ENCODE results near the gene NOX5.
A peak's percentile ranks its signal among the peaks of the same experiment; 100 is the strongest.

NOX5 gene

DNA sequence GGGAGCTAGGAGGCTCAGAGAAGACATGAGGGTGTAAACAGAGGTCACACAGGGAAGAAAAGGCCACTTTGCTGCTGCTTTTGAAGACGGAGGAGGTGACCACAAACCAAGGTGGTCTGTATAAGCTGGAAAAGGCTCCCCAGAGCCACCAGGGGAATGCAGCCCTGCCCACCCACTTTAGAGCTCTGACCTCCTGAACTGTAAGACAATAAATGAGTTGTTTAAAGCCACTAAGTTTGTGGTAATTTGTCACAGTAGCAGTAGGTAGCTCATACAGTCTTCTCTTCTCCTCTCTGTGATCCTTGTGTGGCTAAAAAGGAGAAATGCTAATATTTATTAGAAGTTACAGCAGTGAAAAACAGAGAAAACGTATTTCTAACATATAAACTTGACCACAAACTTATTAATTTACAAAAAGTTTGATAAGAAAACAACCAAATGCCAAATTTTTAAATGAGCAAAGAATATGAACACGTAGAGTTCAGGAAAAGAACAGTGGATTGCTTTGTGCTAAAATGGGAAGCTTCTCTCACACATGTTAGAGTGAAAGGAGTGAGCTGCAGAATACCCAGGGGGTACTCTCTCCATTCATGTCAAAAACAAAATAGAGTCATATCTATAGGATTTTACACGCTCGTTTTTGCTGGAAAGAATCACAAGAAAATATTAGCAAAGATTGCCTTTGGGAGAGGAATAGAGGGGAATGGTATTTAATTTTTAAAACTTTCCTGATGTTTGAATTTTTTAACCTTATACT lies 71.0 kb downstream of the NOX5 start:
- H3K9ac ChIP-seq (ENCODE audit: low read length) = no peak overlapping the region
- DNase-seq (ENCODE audit: low read depth) = no peak
- H3K36me3 ChIP-seq (ENCODE audit: control insufficient read depth, insufficient read depth, low read length, severe bottlenecking) = no peaks in the 10 kb centered on the region
- peaks cover 26% of the 10 kb centered on the region for H3K4me1 ChIP-seq (ENCODE audit: control insufficient read depth, insufficient read depth, low read length)
- H3K9me3 ChIP-seq (ENCODE audit: control insufficient read depth, low read length) = no peaks in the 10 kb centered on the region
- H3K27me3 ChIP-seq (replicated peaks; ENCODE audit: control insufficient read depth, insufficient read depth, low read length) = peaks cover 17% of the 10 kb centered on the region
- H3K4me3 ChIP-seq (ENCODE audit: low read length) = no peak overlapping the region

- Histone ChIP-seq H3K9me3 (ENCODE audit: control insufficient read depth, low read length) (no peaks in the 10 kb centered on the region), H3K4me1 (ENCODE audit: control insufficient read depth, insufficient read depth, low read length) (peaks cover 15% of the 10 kb centered on the region), H3K4me3 (ENCODE audit: low read length) (no peak overlapping the region), H3K36me3 (ENCODE audit: control insufficient read depth, insufficient read depth, low read length, severe bottlenecking) (no peaks in the 10 kb centered on the region), H3K27me3 (replicated peaks; ENCODE audit: control insufficient read depth, insufficient read depth, low read length) (peaks cover 20% of the 10 kb centered on the region), H3K9ac (ENCODE audit: low read length) (no peak overlapping the region)
- no peak for DNase-seq (ENCODE audit: low read depth)
Measured at GRCh38 chr15:69086427-69087204, 72.1 kb downstream of the NOX5 start.

DNA sequence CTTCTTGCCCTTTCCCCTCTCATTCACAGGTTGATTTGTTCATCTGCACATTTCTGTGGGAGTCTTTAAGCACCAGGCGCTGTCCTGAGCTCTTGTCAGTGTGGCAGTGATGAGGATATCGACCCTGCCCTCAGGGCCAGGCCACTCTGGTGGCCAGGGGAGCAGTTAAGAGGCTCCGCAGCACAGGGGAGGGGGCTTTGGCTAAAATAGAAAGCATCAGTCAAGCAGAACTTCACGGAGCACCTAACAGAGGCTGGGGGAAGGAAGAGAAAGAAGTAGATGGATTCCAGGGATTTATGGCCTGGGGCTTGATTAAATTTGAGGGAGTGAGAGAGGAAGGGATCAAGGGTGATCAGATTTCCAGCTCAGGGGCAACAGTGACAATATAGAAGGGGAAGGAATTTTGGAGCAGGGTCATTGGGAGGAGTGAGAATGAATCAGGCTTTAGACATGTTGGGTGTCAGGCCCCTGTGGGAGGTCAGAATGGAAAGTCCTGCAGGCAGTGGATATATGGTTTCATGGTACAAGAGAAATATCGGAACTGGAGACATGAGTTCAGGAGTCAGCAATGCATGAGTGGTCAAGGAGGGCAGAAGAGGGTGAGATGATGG lies 73.0 kb downstream of the NOX5 start:
- Histone ChIP-seq H3K9me3 (ENCODE audit: control insufficient read depth, low read length) (no peaks in the 10 kb centered on the region), H3K4me3 (ENCODE audit: low read length) (no peak overlapping the region), H3K27me3 (replicated peaks; ENCODE audit: control insufficient read depth, insufficient read depth, low read length) (peaks cover 20% of the 10 kb centered on the region), H3K36me3 (ENCODE audit: control insufficient read depth, insufficient read depth, low read length, severe bottlenecking) (no peaks in the 10 kb centered on the region), H3K4me1 (ENCODE audit: control insufficient read depth, insufficient read depth, low read length) (peaks cover 14% of the 10 kb centered on the region), H3K9ac (ENCODE audit: low read length) (no peak overlapping the region)
- no peak for DNase-seq (ENCODE audit: low read depth)

GRCh38 chr15:69088300-69088965 lies 73.9 kb downstream of the NOX5 start:
- no peaks in the 10 kb centered on the region for H3K36me3 ChIP-seq (ENCODE audit: control insufficient read depth, insufficient read depth, low read length, severe bottlenecking)
- peaks cover 8% of the 10 kb centered on the region for H3K4me1 ChIP-seq (ENCODE audit: control insufficient read depth, insufficient read depth, low read length)
- no peak overlapping the region for H3K9ac ChIP-seq (ENCODE audit: low read length)
- peaks cover 22% of the 10 kb centered on the region for H3K27me3 ChIP-seq (replicated peaks; ENCODE audit: control insufficient read depth, insufficient read depth, low read length)
- no peak overlapping the region for H3K4me3 ChIP-seq (ENCODE audit: low read length)
- DNase-seq (ENCODE audit: low read depth) = no peak
- H3K9me3 ChIP-seq (ENCODE audit: control insufficient read depth, low read length) = no peaks in the 10 kb centered on the region

GRCh38 chr15:69089258-69089657 lies 74.8 kb downstream of the NOX5 start:
- H3K9me3 ChIP-seq (ENCODE audit: control insufficient read depth, low read length) = no peaks in the 10 kb centered on the region
- no peak for DNase-seq (ENCODE audit: low read depth)
- H3K4me1 ChIP-seq (ENCODE audit: control insufficient read depth, insufficient read depth, low read length) = peaks cover 8% of the 10 kb centered on the region
- peaks cover 28% of the 10 kb centered on the region for H3K27me3 ChIP-seq (replicated peaks; ENCODE audit: control insufficient read depth, insufficient read depth, low read length)
- no peak overlapping the region for H3K9ac ChIP-seq (ENCODE audit: low read length)
- no peak overlapping the region for H3K4me3 ChIP-seq (ENCODE audit: low read length)
- no peaks in the 10 kb centered on the region for H3K36me3 ChIP-seq (ENCODE audit: control insufficient read depth, insufficient read depth, low read length, severe bottlenecking)

DNA sequence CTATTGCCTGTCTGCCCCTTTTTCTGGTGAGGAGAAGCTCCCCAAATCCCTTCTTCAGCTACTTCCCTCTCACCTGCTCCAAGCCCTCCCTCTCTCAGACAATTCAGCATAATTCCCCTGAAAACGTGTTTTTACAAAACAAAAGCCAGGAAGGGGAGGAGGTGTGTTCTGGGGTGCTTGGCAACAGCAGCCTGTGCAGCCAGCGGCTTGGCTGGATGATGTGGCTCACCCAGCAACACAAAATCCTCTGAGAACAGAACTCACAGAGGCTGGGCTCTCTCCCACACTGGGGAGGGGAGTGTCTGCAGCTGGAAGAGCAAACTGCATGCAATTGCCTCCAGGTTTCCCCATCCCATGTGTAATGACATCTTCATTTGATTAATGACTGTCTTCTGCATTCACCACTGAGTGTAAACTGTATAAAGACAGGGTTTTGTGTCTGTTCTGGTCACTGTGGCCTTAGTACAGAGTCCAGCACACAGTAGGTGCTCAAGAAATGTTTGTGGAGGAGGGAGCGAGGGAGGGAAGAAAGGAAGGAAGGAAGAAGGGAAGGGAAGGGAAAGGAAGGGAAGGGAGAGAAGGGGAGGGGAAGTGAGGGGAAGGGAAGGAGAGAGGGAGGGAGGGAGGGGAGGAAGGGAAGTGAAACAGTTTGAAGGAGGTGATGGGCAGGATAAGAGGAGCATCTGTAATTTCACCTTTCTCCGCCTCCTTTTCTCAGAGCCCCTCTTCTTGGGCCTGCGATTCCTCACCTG lies 75.9 kb downstream of the NOX5 start:
- DNase-seq (ENCODE audit: low read depth) = peak; percentile 15
- no peak overlapping the region for H3K4me3 ChIP-seq (ENCODE audit: low read length)
- no peak overlapping the region for H3K9ac ChIP-seq (ENCODE audit: low read length)
- H3K4me1 ChIP-seq (ENCODE audit: control insufficient read depth, insufficient read depth, low read length) = peaks cover 8% of the 10 kb centered on the region
- no peaks in the 10 kb centered on the region for H3K9me3 ChIP-seq (ENCODE audit: control insufficient read depth, low read length)
- peaks cover 30% of the 10 kb centered on the region for H3K27me3 ChIP-seq (replicated peaks; ENCODE audit: control insufficient read depth, insufficient read depth, low read length)
- H3K36me3 ChIP-seq (ENCODE audit: control insufficient read depth, insufficient read depth, low read length, severe bottlenecking) = no peaks in the 10 kb centered on the region

GRCh38 chr15:69091654-69092053 lies 77.2 kb downstream of the NOX5 start:
- Histone ChIP-seq H3K27me3 (replicated peaks; ENCODE audit: control insufficient read depth, insufficient read depth, low read length) (peaks cover 43% of the 10 kb centered on the region), H3K4me1 (ENCODE audit: control insufficient read depth, insufficient read depth, low read length) (peaks cover 8% of the 10 kb centered on the region), H3K36me3 (ENCODE audit: control insufficient read depth, insufficient read depth, low read length, severe bottlenecking) (no peaks in the 10 kb centered on the region), H3K9me3 (ENCODE audit: control insufficient read depth, low read length) (no peaks in the 10 kb centered on the region), H3K4me3 (ENCODE audit: low read length) (no peak overlapping the region), H3K9ac (ENCODE audit: low read length) (no peak overlapping the region)
- DNase-seq (ENCODE audit: low read depth) = no peak

DNA sequence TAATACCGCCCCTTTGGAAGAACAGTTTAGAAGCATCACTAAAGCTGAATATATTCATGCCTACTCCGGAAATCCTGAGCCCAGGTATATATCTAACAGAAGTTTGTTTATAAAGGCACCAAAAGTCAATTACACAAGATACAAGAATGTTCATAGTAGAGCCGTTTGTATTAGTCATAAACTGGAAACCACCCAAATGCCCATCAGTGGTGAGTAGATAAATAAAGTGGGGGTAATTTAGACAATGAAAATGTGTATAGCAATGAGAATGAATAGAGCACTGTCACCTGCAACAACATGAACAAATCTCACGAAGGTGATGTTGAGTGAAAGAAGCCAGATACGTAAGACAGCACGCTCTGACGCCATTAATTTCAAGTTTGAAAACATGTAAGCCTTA lies 77.7 kb downstream of the NOX5 start:
- peaks cover 8% of the 10 kb centered on the region for H3K4me1 ChIP-seq (ENCODE audit: control insufficient read depth, insufficient read depth, low read length)
- peak; percentile 24 for DNase-seq (ENCODE audit: low read depth)
- no peaks in the 10 kb centered on the region for H3K9me3 ChIP-seq (ENCODE audit: control insufficient read depth, low read length)
- no peak overlapping the region for H3K4me3 ChIP-seq (ENCODE audit: low read length)
- H3K27me3 ChIP-seq (replicated peaks; ENCODE audit: control insufficient read depth, insufficient read depth, low read length) = peaks cover 43% of the 10 kb centered on the region
- no peak overlapping the region for H3K9ac ChIP-seq (ENCODE audit: low read length)
- no peaks in the 10 kb centered on the region for H3K36me3 ChIP-seq (ENCODE audit: control insufficient read depth, insufficient read depth, low read length, severe bottlenecking)

DNA sequence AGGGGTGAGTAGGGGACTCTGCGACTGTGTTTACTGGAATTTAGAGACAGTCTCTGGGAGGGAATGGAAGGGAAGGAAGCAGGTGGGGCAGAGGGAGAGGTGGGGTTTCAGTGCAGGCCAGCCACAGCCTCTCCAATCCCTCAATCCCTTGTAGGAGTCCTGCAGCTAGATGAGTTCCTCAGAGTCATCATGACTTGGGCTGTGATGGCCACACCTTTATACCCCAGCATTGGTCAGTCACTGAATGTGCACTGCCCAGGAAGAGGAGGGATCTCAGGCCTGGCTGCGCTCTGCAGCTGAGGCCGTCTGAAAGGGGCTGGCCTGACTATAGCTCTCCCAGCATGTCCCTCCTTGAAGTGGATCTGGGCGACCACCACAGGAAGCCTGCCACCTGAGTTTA lies 78.6 kb downstream of the NOX5 start:
- peaks cover 47% of the 10 kb centered on the region for H3K27me3 ChIP-seq (replicated peaks; ENCODE audit: control insufficient read depth, insufficient read depth, low read length)
- H3K4me3 ChIP-seq (ENCODE audit: low read length) = no peak overlapping the region
- DNase-seq (ENCODE audit: low read depth) = no peak
- no peaks in the 10 kb centered on the region for H3K36me3 ChIP-seq (ENCODE audit: control insufficient read depth, insufficient read depth, low read length, severe bottlenecking)
- peaks cover 8% of the 10 kb centered on the region for H3K4me1 ChIP-seq (ENCODE audit: control insufficient read depth, insufficient read depth, low read length)
- H3K9ac ChIP-seq (ENCODE audit: low read length) = no peak overlapping the region
- H3K9me3 ChIP-seq (ENCODE audit: control insufficient read depth, low read length) = no peaks in the 10 kb centered on the region

- no peak for DNase-seq (ENCODE audit: low read depth)
- no peak overlapping the region for H3K4me3 ChIP-seq (ENCODE audit: low read length)
- H3K27me3 ChIP-seq (replicated peaks; ENCODE audit: control insufficient read depth, insufficient read depth, low read length) = peaks cover 47% of the 10 kb centered on the region
- no peaks in the 10 kb centered on the region for H3K9me3 ChIP-seq (ENCODE audit: control insufficient read depth, low read length)
- peaks cover 8% of the 10 kb centered on the region for H3K4me1 ChIP-seq (ENCODE audit: control insufficient read depth, insufficient read depth, low read length)
- H3K9ac ChIP-seq (ENCODE audit: low read length) = no peak overlapping the region
- H3K36me3 ChIP-seq (ENCODE audit: control insufficient read depth, insufficient read depth, low read length, severe bottlenecking) = no peaks in the 10 kb centered on the region
Measured at GRCh38 chr15:69093614-69094013, 79.1 kb downstream of the NOX5 start.
